CD4-positive, alpha-beta T cell treated with Interleukin-1 beta for 1 hour (primary cell): Measurements from ENCODE around the gene ARHGEF7.

ENCODE experiments used
- DNase-seq, 2 donors: peaks; one replicate each; pipeline ENCODE4 v3.0.0-alpha.2; 2020 to 2022

Gene ARHGEF7

DNA sequence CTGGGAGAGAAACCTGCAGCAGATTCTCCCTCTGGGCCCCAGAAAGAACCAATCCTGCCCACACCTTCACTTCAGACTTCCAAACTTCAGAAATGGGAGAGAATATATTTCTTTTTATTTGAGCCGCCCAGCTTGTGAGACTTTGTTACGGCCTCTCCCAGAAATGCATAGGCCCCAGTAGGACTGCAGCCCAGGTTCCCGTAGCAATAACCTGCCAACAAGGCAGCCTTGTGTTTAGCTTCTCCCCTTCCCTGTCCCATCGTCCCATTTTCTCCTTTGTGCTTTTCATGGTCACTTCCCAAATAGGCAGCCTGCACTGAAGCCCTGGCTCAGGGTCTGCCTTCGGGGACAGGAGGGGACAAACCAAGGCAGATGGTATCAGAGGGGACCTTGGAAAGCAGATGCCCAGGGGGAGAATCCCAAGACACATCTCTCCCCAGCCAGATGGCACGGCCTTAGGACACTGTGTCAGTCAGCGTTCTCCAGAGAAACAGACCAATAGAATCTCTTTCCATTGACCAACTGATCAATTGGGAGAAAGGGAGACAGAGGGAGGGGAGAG, 3.7 kb upstream of the ARHGEF7 start:
- DNase-seq, result no peak

DNA sequence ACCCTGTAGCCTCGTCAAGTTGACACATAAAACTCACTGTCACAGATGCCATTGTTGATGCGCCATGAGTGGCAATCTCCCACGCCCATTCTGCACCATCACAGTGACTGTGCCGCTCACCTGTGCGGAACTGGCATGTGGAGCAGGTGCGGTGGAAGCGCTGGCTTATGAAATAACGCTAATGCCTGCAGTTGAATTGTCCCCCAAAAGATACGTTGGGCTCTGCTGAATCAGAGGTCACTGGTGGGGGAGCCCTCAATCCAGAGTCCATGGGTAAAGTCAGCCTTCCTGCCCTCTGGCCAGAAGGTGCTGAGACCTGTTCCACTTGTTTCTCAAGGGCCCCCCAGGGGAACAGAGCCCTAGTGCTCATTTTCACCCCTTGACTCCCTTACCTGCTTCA, 2.9 kb upstream of the ARHGEF7 start:
- DNase-seq, result no peak

- DNase-seq, result peak in 1 of 2 donors; percentile 5
These were observed 599 bp upstream of the ARHGEF7 start for GRCh38 chr13:111114362-111115060.

DNA sequence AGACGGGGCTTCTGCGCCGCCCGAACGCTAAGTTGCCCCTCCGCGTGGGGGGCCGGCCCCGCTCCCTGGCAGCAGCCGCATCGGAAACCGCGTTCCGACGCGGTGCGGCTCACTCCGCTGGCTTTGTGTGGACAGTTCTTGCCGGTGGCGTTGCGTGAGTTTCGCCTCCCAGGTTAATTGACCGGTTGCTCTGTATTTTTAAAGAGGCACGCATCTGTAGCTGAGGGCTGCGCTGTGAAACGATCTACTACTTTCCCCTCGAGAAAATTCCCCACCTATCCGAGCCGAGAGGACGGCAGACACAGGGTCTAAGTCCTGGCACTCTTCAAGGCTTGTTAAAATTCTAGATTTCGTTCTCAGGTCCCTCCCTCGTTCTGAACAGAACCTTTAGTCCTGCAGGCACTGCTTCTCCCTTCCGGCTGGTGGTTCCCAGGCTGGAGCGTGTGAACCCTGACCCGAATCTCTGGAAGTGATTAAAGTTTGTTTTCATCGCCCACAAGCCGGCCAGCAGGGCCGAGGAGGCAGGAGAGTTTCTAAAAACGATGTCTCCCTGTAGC, 933 bp downstream of the ARHGEF7 start:
- DNase-seq, result no peak

GRCh38 chr13:111116856-111117255, 1.7 kb downstream of the ARHGEF7 start:
- DNase-seq, result no peak

DNA sequence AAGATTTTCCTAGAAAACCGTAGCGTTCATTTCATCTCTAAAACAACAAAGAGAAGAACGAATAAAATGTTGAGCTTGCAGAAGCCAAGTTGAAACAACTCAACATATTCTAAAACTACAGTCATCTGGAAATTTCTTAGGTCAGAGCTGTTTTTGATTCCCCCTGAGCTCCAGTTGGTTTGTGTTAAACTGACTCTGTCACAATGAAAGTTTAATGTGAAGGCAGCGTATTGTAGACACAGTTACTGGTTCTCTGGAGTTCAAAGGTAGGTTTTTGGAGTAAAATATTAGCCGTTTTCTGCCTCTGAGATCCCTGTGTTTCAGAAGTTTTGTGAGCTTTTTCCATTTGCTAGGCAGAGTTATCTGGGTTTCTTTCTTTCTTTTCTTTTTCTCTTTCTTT, 2.2 kb downstream of the ARHGEF7 start:
- DNase-seq, result no peak

DNA sequence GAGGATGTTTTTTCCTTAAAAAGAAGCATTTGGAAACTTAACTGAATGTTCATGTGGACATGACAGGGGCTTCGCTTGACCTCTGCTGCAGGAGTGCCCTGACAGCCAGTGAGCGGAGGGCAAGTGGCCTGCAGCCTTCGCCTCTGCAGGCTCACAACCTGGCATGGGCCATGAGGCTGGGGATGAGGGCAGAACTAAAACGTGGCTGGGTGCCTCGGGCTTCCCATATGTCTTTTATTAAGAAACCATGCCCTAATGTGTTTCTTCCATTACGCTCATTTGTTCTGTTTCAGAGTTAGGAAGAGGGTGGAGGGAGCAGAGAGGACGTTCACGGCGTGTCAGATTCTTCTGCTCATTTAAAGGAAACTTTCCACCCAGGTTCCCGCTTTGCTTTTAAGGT, 2.9 kb downstream of the ARHGEF7 start:
- DNase-seq, result no peak

- no peak for DNase-seq
These were observed 3.9 kb downstream of the ARHGEF7 start for GRCh38 chr13:111118898-111119607.

- DNase-seq, result no peak
These were observed 4.9 kb downstream of the ARHGEF7 start for GRCh38 chr13:111119966-111120365.

DNA sequence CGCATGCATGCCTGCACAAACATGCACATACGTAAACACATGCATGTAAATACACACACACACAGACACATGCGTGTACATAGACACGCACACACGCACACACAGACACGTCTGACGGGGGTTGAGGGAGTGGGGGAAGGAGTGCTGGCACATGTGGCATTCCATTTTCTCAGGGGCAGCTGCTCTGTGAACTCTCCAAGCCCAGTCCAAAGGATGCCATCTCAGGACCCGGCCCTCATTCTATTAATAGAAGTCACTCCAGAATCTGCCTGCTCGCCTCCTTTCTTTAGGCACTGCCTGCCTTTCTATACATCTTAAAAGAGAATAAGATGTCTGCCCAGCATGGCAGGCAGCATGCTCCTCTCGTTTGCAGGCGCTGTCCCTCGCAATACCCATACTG, 5.3 kb downstream of the ARHGEF7 start:
- no peak for DNase-seq

DNA sequence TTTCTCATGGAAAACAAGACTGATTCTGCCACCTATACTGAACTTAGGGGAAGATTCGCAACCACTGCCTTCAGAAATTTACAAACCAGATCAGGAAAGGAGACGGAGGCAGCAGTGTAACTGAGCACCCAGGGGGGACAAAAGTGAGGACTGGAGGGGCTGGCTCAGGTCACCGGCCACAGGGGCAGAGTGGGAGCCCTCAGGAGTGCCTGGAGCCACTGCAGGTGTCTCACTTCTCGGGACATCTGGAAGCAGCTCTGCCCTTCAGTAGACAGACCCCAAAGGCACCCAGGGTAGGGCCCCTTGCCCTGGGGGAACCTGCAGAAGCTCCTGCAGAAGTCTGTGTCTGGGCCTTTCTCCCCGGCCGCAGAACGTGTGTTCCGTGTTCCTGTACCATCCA, 5.8 kb downstream of the ARHGEF7 start:
- DNase-seq, result no peak

- no peak for DNase-seq
These were observed 6.4 kb downstream of the ARHGEF7 start for GRCh38 chr13:111121506-111121905.

- DNase-seq, result no peak
These were observed 6.9 kb downstream of the ARHGEF7 start for GRCh38 chr13:111122056-111122455.

GRCh38 chr13:111122631-111123030, 7.5 kb downstream of the ARHGEF7 start:
- DNase-seq, result no peak

GRCh38 chr13:111123221-111123620, 8.1 kb downstream of the ARHGEF7 start:
- DNase-seq, result no peak

DNA sequence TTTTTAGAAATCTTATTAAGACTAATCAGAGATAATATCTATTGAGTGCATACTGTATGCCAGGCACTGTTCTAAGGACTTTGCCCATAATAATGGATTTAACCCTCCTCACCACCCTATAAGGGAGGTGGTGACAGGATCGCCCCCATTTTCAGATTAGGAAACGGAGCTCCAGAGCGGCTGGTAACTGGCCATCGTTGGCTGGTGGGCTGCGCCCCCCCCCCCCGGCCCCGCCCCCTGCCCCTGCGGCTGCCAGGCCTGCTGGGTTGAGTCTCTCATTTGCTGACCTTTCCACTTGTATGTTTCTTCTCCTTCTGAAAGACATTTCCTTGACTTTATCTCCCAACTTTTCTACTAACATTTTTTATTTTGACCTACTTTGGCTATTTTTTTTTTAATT, 8.5 kb downstream of the ARHGEF7 start:
- no peak for DNase-seq

DNA sequence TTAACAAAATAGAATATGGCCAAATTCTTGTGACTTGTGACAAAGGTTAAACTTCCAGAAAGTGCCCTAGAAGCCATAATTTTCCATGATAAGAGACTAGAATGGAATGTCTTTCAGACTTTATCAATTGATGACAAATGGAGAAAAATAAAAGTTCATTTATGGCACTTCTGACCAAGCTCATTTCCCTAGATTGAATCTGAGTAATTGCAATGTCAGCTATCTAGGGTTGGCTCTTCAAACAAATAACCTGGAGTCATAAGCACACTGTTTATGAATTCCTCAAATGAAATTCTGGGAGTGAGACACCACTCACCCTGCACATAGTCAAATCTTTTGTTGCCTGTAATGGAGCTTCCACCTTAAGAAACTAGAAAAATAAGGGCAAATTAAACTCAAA, 11.4 kb downstream of the ARHGEF7 start:
- DNase-seq, result no peak

DNA sequence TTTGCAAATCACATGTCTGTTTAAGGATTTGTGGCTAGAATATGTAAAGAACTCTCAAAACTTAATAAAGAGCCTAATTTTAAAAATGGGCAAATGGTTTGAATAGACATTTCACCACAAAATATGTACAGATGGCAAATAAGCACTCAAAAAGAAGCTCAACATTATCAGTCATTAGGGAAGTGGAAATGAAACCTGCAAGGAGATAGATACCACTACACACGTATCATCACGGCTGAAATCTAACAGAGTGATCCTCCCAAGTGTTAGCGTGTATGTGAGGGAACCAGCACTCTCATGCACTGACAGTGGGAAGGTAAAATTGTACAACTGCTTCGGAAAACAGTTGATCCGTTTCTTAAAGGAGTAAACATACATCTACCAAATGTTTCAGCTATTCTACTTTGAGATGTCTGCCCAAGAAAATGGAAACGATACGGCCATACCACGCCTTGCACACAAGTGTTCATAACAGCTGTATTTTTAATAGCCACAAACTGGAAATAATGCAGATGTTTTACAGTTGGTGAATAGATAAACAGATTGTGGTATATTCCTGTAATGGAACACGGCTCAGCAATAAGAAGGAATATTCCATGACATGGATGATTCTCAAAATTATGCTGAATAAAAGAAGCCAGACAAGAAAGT, 14.5 kb downstream of the ARHGEF7 start:
- no peak for DNase-seq

DNA sequence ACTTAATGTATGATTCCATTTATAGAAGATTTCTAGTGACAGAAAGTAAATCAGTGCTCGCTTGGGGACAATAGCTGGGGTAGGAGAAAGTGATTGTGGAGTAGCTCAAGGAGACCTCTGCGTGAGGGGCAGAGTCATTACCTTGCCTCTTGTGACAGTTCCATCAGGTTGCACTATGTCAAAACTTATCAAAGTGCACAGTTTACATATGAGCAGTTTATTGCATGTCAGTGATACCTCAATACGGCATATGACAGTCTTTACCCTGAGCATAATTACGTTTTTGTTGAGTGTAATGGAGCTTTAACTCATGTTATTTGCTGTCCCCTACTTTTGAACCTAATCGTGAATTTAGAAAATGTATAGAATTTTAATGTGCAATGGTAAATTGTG, 15.0 kb downstream of the ARHGEF7 start:
- DNase-seq, result no peak

- no peak for DNase-seq
These were observed 15.9 kb downstream of the ARHGEF7 start for GRCh38 chr13:111131048-111131447.

GRCh38 chr13:111131611-111132010, 16.5 kb downstream of the ARHGEF7 start:
- DNase-seq, result no peak

- DNase-seq, result no peak
These were observed 17.8 kb downstream of the ARHGEF7 start for GRCh38 chr13:111132948-111133347.

DNA sequence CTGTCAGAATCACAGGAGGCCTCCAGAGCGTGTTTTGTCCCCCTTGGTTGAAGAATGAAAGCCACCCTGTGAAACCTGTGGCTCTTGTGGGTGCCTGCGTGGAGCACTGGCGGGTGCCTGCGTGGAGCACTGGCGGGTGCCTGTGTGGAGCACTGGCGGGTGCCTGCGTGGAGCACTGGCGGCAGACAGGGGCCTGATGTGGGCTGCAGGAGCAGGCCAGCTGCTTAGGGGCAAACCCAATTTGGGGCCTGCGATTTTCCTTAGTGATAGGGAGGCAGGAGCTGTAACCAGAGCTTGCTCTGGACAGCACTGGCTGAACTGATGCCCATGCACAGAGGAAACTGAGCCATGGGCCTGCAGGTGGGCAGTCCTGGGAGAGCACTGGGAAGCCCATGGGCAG, 24.3 kb downstream of the ARHGEF7 start:
- DNase-seq, result no peak
